GM21825 (cell line): ENCODE measurements around the gene GALM.

Experiments
- ATAC-seq: cut with Tn5 transposase; IDR thresholded peaks from one replicate; pipeline ENCODE4 v1.9.1; 2021; ENCODE audit warnings: mild to moderate bottlenecking, moderate library complexity; ENCODE audit not compliant: unreplicated experiment

GALM gene

GRCh38 chr2:38649176-38649728, 16.7 kb upstream of the GALM start:
- no peak for ATAC-seq

GRCh38 chr2:38650012-38650411, 15.9 kb upstream of the GALM start:
- ATAC-seq: no peak

GRCh38 chr2:38650717-38651116, 15.2 kb upstream of the GALM start:
- ATAC-seq: no peak

GRCh38 chr2:38652431-38653273, 13.3 kb upstream of the GALM start:
- no peak for ATAC-seq

- ATAC-seq: peak; percentile 23
Observed at GRCh38 chr2:38653380-38653714, 12.6 kb upstream of the GALM start.

GRCh38 chr2:38653715-38654527, 12.0 kb upstream of the GALM start:
- ATAC-seq: peak; percentile 48

GRCh38 chr2:38654528-38655381, 11.2 kb upstream of the GALM start:
- no peak for ATAC-seq

GRCh38 chr2:38655441-38655840, 10.5 kb upstream of the GALM start:
- no peak for ATAC-seq

DNA sequence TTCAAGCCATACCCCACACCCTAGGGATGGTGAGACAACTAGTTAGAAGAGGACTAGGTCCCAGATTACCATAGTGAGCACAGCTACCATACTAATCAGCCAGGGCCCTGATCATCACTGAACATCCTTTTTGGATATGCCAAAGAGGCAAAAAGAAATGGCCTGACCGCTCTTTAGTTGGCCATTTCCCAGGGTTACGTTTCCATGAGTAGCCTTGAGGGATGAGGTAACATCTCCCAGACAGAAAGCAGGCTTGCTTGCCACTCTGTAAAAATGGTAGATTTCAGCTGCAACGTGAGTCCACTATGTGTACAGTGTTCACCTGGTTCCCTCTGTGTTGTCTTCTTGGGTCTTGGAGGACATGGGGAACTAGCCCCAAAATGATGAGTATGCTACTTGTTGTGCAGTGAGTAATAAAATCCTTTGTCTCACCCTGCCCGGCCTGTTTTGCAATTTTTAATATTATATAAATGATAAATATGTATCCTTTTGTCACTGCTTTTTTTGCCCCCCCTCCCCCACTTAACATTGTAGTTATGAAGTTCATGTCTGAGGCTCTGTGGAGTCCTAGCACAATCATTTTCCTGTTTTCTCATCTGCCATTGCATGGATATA, 8.9 kb upstream of the GALM start:
- no peak for ATAC-seq

- ATAC-seq: no peak
Observed at GRCh38 chr2:38658613-38659012, 7.3 kb upstream of the GALM start.

- ATAC-seq: no peak
Observed at GRCh38 chr2:38659115-38659514, 6.8 kb upstream of the GALM start.

DNA sequence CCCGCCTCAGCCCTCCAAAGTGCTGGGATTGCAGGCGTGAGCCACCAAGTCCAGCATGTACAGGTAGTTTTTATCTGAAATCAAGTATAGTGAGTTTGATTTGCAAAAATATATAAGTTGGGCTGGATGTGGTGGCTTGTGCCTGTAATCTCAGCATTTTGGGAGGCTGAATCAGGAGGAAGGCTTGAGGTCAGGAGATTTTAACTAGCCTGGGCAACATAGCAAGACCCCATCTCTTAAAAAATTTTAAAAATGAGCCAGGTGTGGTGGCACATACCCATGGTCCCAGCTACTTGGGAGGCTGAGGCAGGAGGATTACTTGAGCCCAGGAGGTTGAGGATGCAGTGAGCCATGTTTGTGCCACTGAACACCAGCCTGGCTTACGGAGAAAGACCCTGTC, 5.6 kb upstream of the GALM start:
- ATAC-seq: no peak

GRCh38 chr2:38661306-38661705, 4.6 kb upstream of the GALM start:
- no peak for ATAC-seq

- peak; percentile 21 for ATAC-seq
Observed at GRCh38 chr2:38666556-38666910, 619 bp downstream of the GALM start.

DNA sequence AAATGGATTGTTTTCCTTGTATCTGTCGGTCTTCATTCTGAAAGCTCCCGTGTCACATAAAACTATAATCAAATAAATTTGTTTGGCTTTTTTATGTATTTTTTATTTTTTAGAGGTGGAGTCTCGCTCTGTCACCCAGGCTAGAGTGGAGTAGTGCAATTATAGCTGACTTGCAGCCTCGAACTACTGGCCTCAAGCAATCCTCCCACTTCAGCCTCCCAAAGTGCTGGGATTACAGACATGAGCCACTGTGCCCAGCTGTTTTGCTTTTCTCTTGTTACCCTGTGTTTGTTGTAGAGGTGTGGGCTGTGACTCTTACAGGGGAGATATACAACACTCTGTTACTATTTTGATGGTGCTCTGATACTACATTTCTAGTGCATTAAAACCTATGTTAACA, 2.2 kb downstream of the GALM start:
- no peak for ATAC-seq

GRCh38 chr2:38668779-38669479, 3.0 kb downstream of the GALM start:
- ATAC-seq: no peak

DNA sequence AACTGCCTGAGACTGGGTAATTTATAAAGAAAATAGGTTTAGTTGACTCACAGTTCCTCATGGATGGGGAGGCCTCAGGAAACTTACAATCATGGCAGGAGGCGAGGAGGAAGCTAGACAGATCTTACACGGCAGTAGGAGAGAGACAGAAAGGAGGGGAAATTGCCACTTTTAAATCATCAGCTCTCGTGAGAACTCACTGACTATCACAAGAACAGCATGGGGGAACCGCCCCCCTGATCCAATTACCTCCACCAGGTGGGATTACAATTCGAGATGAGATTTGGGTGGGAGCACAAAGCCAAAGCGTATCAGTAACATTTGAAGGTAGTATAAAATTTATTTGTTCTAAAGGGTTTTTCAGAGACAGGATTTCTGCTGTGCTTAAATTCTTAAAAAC, 5.4 kb downstream of the GALM start:
- no peak for ATAC-seq

- no peak for ATAC-seq
Observed at GRCh38 chr2:38671946-38672345, 6.0 kb downstream of the GALM start.

GRCh38 chr2:38672445-38673391, 6.8 kb downstream of the GALM start:
- ATAC-seq: no peak
